SJCRH30 (cell line): Measurements from ENCODE around the gene B4GALNT3. TPM values are rescaled to one million over a fixed set of nuclear protein-coding genes. Genes with fewer than 3 reads are reported as not detected.
A peak's percentile ranks its signal among the peaks of the same experiment; 100 is the strongest.

Source experiments
- DNase-seq, 2 experiments: peaks; one replicate each; pipeline ENCODE4 v3.0.0-alpha.2; 2015 to 2020
- H3K27ac ChIP-seq: fragments of 250-450 bp; sonication (Bioruptor Pico); 2 replicates; pipeline ENCODE4 v1.5.1; 2020; ENCODE audit warnings: mild to moderate bottlenecking, moderate library complexity
- H3K27me3 ChIP-seq: fragments of 250-450 bp; sonication (Bioruptor Pico); 2 replicates; pipeline ENCODE4 v1.5.1; 2020; ENCODE audit warnings: mild to moderate bottlenecking, moderate library complexity
- H3K36me3 ChIP-seq: fragments of 250-450 bp; sonication (Bioruptor Pico); 2 replicates; pipeline ENCODE4 v1.5.1; 2020; ENCODE audit warnings: mild to moderate bottlenecking, moderate library complexity
- H3K4me1 ChIP-seq: fragments of 250-450 bp; sonication (Bioruptor Pico); 2 replicates; pipeline ENCODE4 v1.5.1; 2020; ENCODE audit warnings: mild to moderate bottlenecking, moderate library complexity
- H3K4me3 ChIP-seq: fragments of 250-450 bp; sonication (Bioruptor Pico); 2 replicates; pipeline ENCODE4 v1.5.1; 2020; ENCODE audit warnings: mild to moderate bottlenecking, moderate library complexity
- H3K9me3 ChIP-seq: fragments of 250-450 bp; sonication (Bioruptor Pico); replicated peaks from 2 replicates; pipeline ENCODE4 v1.5.1; 2020; ENCODE audit warnings: mild to moderate bottlenecking, moderate library complexity
- total RNA-seq: library from RNA; depleted of rRNA; stranded (reverse); fragments of >200 nt; shearing (Covaris generic); gene quantifications from 2 replicates; pipeline ENCODE4 v1.2.3, GENCODE V29; 2014

Gene B4GALNT3
- total RNA-seq, 1 experiment from 2014 or later = 33.0 TPM

- Histone ChIP-seq H3K9me3 (no peaks in the 10 kb centered on the region), H3K36me3 (no peaks in the 10 kb centered on the region), H3K4me1 (peaks cover 2% of the 10 kb centered on the region; the same call in 1 of the 2 replicates), H3K27me3 (no peaks in the 10 kb centered on the region), H3K27ac (no peak overlapping the region), H3K4me3 (no peak overlapping the region)
- DNase-seq = no peak
Measured at GRCh38 chr12:508795-509194, 49.1 kb downstream of the B4GALNT3 start.

DNA sequence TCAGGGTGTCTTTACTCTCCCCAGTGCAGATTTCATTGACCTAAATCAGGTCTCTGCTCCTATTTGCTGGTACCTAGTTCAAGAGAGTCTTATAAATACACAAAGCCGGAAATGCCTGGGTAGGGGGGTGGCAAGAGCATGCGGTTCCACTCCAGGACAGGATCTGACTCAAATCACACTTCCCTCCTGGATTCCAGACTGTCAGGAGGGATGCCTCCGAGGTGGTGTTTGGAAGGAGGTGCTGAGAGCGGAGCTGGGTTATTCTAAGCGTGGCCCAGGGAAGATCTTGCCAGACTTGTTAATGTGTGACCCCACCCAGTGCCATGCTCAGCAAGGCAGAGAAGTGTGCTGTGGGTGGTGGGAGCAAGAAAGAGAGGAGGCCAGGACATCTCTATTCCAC, 49.8 kb downstream of the B4GALNT3 start:
- H3K9me3 ChIP-seq = no peaks in the 10 kb centered on the region
- no peak overlapping the region for H3K4me3 ChIP-seq
- H3K4me1 ChIP-seq = no peaks in the 10 kb centered on the region; the same call in 1 of the 2 replicates
- no peaks in the 10 kb centered on the region for H3K27me3 ChIP-seq
- no peak overlapping the region for H3K27ac ChIP-seq
- no peaks in the 10 kb centered on the region for H3K36me3 ChIP-seq
- DNase-seq = no peak

DNA sequence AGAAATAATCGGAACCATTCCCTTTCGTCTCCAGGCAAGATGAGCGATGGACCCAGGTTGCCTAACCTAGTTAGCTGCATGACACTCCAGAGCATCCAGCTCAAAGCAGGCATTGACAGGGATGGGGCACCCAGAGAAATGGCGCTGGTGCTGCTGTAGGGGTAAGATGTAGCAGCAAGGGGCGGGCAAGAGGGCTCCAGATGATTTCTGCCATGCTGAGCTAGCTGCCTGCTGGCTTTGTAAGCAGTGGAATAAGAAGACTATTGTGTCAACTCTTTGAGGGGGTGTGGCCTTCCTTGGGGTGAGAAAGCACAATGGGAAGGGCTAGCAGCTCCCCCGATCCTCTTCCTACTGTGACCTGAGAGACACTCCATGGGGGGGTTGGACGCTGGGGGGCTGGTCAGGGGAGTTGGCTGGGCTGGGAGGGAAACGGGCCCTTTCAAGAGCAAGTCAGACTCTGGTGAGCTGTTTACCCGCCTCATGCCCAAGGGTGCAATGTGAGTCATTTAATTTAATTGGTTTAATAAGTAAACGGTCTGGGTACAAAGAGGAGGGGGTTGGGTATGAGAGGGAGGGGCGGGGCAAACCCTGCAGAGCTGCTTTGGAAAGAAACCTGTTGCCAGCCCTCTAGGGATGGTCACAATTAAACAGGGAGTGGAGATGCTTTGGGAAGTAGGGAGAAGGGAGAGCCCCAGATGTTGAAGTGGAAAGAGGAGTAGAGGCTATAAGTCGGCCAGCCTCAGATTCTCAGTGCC, 50.5 kb downstream of the B4GALNT3 start:
- DNase-seq = peak; percentile 29 to 57
- Histone ChIP-seq H3K27me3 (no peaks in the 10 kb centered on the region), H3K4me3 (no peak overlapping the region), H3K36me3 (no peaks in the 10 kb centered on the region), H3K27ac (no peak overlapping the region), H3K4me1 (no peaks in the 10 kb centered on the region; the same call in 1 of the 2 replicates), H3K9me3 (no peaks in the 10 kb centered on the region)

DNA sequence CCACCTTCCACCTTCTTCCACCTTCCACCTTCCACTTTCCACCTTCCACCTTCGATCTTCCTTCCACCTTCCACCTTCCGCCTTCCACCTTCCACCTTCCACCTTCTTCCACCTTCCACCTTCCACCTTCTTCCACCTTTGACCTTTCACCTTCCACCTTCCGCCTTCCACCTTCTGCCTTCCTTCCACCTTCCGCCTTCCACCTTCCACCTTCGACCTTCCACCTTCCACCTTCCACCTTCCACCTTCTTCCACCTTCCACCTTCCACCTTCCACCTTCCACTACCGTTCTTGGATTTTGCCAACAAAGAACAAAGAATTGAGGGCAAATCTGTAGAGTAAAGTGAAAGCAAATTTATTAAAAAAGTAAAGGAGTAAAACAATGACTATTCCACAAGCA, 53.2 kb downstream of the B4GALNT3 start:
- Histone ChIP-seq H3K9me3 (no peaks in the 10 kb centered on the region), H3K27ac (no peak overlapping the region), H3K36me3 (no peaks in the 10 kb centered on the region), H3K4me1 (no peaks in the 10 kb centered on the region; the same call in 1 of the 2 replicates), H3K4me3 (no peak overlapping the region), H3K27me3 (no peaks in the 10 kb centered on the region)
- no peak for DNase-seq

GRCh38 chr12:513446-513845, 53.7 kb downstream of the B4GALNT3 start:
- no peak overlapping the region for H3K4me3 ChIP-seq
- no peaks in the 10 kb centered on the region for H3K27me3 ChIP-seq
- H3K9me3 ChIP-seq = no peaks in the 10 kb centered on the region
- H3K27ac ChIP-seq = no peak overlapping the region
- no peaks in the 10 kb centered on the region for H3K36me3 ChIP-seq
- H3K4me1 ChIP-seq = no peaks in the 10 kb centered on the region; the same call in 1 of the 2 replicates
- DNase-seq = no peak

DNA sequence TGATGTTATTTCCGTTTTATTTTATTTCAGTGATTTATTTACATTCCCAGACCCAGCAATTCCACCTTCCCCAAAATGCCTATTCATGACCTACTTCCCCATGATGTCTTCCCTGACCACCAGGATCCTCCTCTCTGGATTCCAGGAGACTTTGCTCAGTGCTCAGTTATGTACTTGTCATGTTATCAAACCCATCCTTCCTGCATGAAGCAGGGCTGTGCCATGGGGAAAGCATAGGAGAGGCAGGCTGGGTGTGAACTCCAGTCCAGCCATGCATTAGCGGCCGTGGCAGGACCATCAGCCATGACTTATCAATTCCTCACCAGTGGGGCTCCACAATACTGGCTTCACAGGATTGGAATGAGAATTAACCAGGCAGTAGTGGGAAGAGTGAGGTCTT, 57.8 kb downstream of the B4GALNT3 start:
- H3K36me3 ChIP-seq = no peaks in the 10 kb centered on the region
- H3K27me3 ChIP-seq = no peaks in the 10 kb centered on the region
- DNase-seq = no peak
- no peaks in the 10 kb centered on the region for H3K9me3 ChIP-seq
- no peaks in the 10 kb centered on the region for H3K4me1 ChIP-seq
- H3K4me3 ChIP-seq = no peak overlapping the region
- H3K27ac ChIP-seq = no peak overlapping the region

DNA sequence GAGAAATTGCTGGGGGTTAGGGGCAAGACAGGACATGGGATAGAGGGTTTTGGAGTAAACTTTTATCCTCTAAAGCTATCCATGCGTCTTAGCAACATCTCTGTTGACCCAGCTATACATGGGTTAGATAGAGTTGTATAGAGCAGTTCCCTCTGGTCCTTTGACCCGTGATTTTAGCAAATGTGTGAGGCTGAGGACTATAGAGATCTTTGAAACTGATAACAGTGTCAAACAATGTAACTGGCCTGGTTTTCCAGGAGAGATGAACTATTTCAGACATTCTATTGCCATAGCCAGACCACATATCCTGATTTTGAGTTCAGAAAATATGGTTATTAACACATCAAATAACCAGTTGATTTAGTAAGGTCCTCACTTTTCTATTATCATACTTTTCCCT, 60.4 kb downstream of the B4GALNT3 start:
- no peak overlapping the region for H3K27ac ChIP-seq
- DNase-seq = no peak
- no peaks in the 10 kb centered on the region for H3K36me3 ChIP-seq
- H3K27me3 ChIP-seq = no peaks in the 10 kb centered on the region
- H3K4me1 ChIP-seq = 0 out of 2 replicates have a peak, but pooled peaks cover 5% of the 10 kb centered on the region
- 0 out of 2 replicates have a peak, but pooled peaks cover 3% of the 10 kb centered on the region for H3K9me3 ChIP-seq
- no peak overlapping the region for H3K4me3 ChIP-seq

DNA sequence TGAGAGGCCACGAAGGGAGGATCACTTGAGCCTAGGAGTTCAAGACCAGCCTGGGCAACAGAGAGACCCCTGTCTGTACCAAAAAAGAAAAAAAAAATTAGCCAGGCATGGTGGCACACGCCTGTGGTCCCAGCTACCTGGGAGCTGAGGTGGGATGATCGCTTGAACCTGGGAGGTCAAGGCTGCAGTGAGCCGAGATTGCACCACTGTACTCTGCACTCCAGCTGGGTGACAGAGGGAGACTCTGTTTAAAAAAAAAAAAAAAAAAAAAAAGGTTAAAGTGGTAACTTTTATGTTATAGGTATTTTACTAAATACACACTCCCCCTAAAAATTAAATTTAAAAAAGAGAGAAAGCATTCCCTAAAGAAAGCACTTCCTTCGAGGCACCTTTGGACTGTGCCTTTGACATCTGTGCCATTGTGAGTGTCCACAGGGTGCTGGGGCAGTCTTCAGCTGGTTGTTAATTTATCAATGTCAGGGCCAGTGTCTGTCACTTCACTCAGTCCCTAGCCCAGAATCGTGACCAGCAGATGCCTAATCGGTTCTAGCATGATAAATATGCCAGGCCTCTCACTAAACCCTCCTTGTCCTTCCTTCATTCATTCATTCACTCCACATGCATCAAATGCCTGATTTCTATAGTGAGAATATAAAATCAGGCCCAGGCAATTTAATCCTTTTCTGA, 63.1 kb downstream of the B4GALNT3 start:
- H3K4me1 ChIP-seq = 0 out of 2 replicates have a peak, but pooled peaks cover 5% of the 10 kb centered on the region
- H3K9me3 ChIP-seq = 0 out of 2 replicates have a peak, but pooled peaks cover 3% of the 10 kb centered on the region
- no peak for DNase-seq
- H3K4me3 ChIP-seq = no peak overlapping the region
- no peak overlapping the region for H3K27ac ChIP-seq
- no peaks in the 10 kb centered on the region for H3K27me3 ChIP-seq
- H3K36me3 ChIP-seq = no peaks in the 10 kb centered on the region

DNA sequence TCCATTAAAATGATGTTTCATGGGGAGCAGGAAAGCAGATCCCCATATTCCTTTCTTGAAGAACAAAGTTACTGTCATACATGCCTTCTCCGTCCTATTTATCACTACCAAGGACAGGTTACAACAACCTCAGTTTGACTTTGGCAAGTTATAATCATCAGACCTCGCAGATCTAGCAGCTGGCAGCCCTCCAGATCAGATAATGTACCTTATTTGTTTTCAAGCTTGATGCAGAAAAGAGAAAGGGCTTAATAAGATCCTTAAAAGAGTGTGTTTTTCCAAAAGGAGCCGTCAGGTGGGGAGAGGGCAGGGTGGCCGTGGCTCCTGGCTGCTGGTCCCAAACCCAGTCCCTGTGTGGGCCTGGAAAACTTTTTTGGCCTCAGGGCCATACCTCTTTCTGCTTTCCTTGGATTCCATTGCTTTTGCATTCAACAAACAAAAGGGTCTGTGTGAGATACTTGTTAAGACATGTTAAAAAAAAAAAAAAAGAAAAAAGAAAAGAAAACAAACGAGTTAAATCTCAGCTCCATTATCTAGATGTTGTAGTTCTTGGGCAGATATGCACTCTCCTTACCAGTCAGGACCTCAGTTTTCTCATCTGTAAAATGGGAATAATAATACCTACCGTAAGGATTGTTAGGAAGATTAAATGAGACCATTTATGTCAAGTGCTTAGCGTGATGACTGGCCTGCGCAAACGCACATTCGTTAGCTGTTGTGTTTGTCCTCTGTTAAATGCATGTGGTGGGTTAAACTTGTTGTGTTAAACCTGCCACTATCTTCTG, 64.6 kb downstream of the B4GALNT3 start:
- H3K36me3 ChIP-seq = no peaks in the 10 kb centered on the region
- peaks cover 5% of the 10 kb centered on the region; the same call in 1 of the 2 replicates for H3K9me3 ChIP-seq
- DNase-seq = peak in 1 of 2 experiments; percentile 37
- H3K4me3 ChIP-seq = no peak overlapping the region
- 0 out of 2 replicates have a peak, but pooled peaks cover 5% of the 10 kb centered on the region for H3K4me1 ChIP-seq
- no peaks in the 10 kb centered on the region for H3K27me3 ChIP-seq
- H3K27ac ChIP-seq = no peak overlapping the region

DNA sequence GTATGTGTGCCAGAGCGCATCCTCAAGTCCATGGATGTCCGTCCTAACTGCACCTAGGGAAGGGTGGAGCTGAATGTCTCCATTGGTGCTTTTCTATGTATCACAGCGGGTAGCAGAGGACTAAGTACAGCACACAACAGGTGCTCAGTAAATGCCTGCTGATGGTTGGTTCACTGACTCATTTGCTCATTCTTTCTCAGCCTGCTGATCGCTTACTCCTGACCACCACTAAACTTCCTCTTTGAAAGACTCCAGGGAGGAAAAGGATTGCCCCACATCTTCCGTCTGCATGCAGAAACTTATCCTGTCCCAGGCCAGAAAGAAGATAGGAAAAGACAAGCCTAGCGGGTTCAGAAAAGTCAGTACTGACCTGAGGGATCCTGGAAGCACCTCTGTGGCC, 66.3 kb downstream of the B4GALNT3 start:
- no peak for DNase-seq
- peaks cover 6% of the 10 kb centered on the region; the same call in 1 of the 2 replicates for H3K9me3 ChIP-seq
- no peak overlapping the region for H3K4me3 ChIP-seq
- no peak overlapping the region for H3K27ac ChIP-seq
- no peaks in the 10 kb centered on the region for H3K27me3 ChIP-seq
- no peaks in the 10 kb centered on the region for H3K36me3 ChIP-seq
- H3K4me1 ChIP-seq = peaks cover 15% of the 10 kb centered on the region

- Histone ChIP-seq H3K36me3 (no peaks in the 10 kb centered on the region), H3K27me3 (no peaks in the 10 kb centered on the region), H3K27ac (no peak overlapping the region), H3K9me3 (peaks cover 8% of the 10 kb centered on the region; the same call in 1 of the 2 replicates), H3K4me1 (peaks cover 21% of the 10 kb centered on the region), H3K4me3 (no peak overlapping the region)
- DNase-seq = no peak
Measured at GRCh38 chr12:527241-527640, 67.5 kb downstream of the B4GALNT3 start.

DNA sequence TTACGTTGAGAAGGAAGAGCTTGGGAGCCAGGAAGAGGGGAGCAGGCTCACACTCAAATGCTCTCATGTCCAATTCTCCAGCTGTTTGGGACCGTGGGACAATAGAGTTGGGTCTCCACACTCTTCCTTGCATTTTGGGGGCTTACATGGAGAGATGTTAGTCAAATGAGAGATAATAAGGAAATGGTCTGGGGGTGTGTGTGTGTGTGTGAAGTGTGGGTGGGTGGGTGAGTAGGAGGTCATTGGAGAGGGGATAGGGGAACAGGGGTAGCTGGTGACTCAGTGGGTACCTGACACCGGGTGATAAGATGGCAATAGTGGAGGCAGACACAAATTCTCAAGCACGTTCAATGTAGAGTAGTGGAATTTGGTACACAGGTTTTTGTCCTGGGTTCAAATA, 68.0 kb downstream of the B4GALNT3 start:
- Histone ChIP-seq H3K27me3 (no peaks in the 10 kb centered on the region), H3K9me3 (peaks cover 10% of the 10 kb centered on the region; the same call in 1 of the 2 replicates)

DNA sequence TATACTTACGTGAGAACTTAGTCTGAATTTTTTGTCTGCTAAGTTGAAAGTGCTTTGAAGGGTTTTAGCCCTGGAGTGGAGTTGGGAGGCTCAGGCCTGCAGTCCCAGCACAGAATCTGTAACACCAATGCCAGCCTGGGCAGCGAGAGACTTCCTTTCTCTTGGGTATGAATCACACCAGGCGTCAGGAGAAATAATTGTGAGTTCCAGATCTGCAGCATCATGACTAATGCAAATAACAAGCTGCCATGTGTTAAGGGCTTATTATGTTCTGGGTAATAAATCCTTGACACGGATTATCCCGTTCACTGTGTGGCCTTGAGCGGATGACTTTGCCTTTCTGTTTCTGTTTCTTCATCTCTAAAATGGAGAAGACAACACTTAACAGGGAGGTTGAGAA, 70.6 kb downstream of the B4GALNT3 start:
- Histone ChIP-seq H3K36me3 (no peaks in the 10 kb centered on the region), H3K4me3 (no peak overlapping the region), H3K4me1 (peaks cover 17% of the 10 kb centered on the region), H3K27ac (peak overlapping the region; percentile 54), H3K9me3 (peaks cover 7% of the 10 kb centered on the region; the same call in 1 of the 2 replicates), H3K27me3 (no peaks in the 10 kb centered on the region)
- peak; percentile 36 to 68 for DNase-seq

More for the DNA sequence above, 68.0 kb downstream of the B4GALNT3 start:
- Histone ChIP-seq H3K4me1 (peaks cover 21% of the 10 kb centered on the region), H3K27ac (no peak overlapping the region), H3K4me3 (no peak overlapping the region), H3K36me3 (no peaks in the 10 kb centered on the region)
- DNase-seq = no peak

GRCh38 chr12:530821-531220, 71.1 kb downstream of the B4GALNT3 start:
- DNase-seq = peak; percentile 74 to 81
- peak overlapping the region; percentile 54 for H3K27ac ChIP-seq
- no peak overlapping the region for H3K4me3 ChIP-seq
- H3K4me1 ChIP-seq = peaks cover 17% of the 10 kb centered on the region
- H3K9me3 ChIP-seq = peaks cover 7% of the 10 kb centered on the region; the same call in 1 of the 2 replicates
- no peaks in the 10 kb centered on the region for H3K27me3 ChIP-seq
- no peaks in the 10 kb centered on the region for H3K36me3 ChIP-seq
